K562 (cell line): ENCODE data around the gene ZNF260. TPM values are rescaled to one million over a fixed set of nuclear protein-coding genes. Genes with fewer than 3 reads are reported as not detected.

Experiments
- ARNT ChIP-seq, 2 experiments: fragments of 450-650 bp; IDR thresholded peaks; 2 replicates each; pipeline ENCODE4 v1.6.1; 2016; ENCODE audit warnings: mild to moderate bottlenecking in 1 of 2
- ASH1L ChIP-seq: fragments of 450-650 bp; IDR thresholded peaks from 2 replicates; pipeline ENCODE4 v1.6.1; 2018; ENCODE audit warnings: borderline replicate concordance, mild to moderate bottlenecking, low read depth; ENCODE audit not compliant: partially characterized antibody
- CLOCK ChIP-seq: fragments of 250-450 bp; sonication (Bioruptor Pico); IDR thresholded peaks from 2 replicates; pipeline ENCODE4 v1.4.0; 2020; ENCODE audit warnings: mild to moderate bottlenecking, moderate library complexity, borderline replicate concordance
- COPS2 ChIP-seq: fragments of 450-650 bp; conservative IDR thresholded peaks from 2 replicates; pipeline ENCODE4 v1.6.1; 2016; ENCODE audit warnings: mild to moderate bottlenecking, moderate library complexity
- CSDE1 ChIP-seq, 2 experiments: fragments of 450-650 bp; IDR thresholded peaks; 2 replicates each; pipeline ENCODE4 v1.6.1; 2016; ENCODE audit warnings: mild to moderate bottlenecking in 1 of 2
- E4F1 ChIP-seq: fragments of 250-450 bp; sonication (Bioruptor Pico); IDR thresholded peaks from 2 replicates; pipeline ENCODE4 v1.5.0; 2021; ENCODE audit warnings: mild to moderate bottlenecking, borderline replicate concordance
- ELF1 ChIP-seq: fragments of 200-800 bp; sonication (Bioruptor generic); IDR thresholded peaks from 2 replicates; pipeline ENCODE4 v1.6.1; 2016; ENCODE audit warnings: missing genetic modification characterization, missing compliant biosample characterization
- GABPA ChIP-seq: fragments of 200-800 bp; sonication (Bioruptor generic); conservative IDR thresholded peaks from 2 replicates; pipeline ENCODE4 v1.6.1; 2016; ENCODE audit warnings: low read depth, missing genetic modification characterization, missing compliant biosample characterization
- GABPB1 ChIP-seq: sonication (generic); formaldehyde crosslinking; IDR thresholded peaks from 2 replicates; pipeline ENCODE4 v1.8.0; 2022; ENCODE audit warnings: mild to moderate bottlenecking, missing genetic modification reagents
- IFI16 ChIP-seq: fragments of 250-450 bp; sonication (Bioruptor Pico); IDR thresholded peaks from 2 replicates; pipeline ENCODE4 v2.1.2; 2022; ENCODE audit warnings: mild to moderate bottlenecking, inconsistent platforms
- LARP7 ChIP-seq: fragments of 450-650 bp; IDR thresholded peaks from 2 replicates; pipeline ENCODE4 v1.6.1; 2016
- MAX ChIP-seq: sonication (generic); formaldehyde crosslinking; IDR thresholded peaks from 2 replicates; pipeline ENCODE4 v1.9.0; 2022; ENCODE audit warnings: mild to moderate bottlenecking, missing genetic modification reagents
- NFRKB ChIP-seq: fragments of 450-650 bp; IDR thresholded peaks from 2 replicates; pipeline ENCODE4 v1.6.1; 2016; ENCODE audit warnings: low read depth
- NRF1 ChIP-seq, 2 experiments: fragments of 450-650 bp; IDR thresholded peaks in 1 of 2; conservative IDR thresholded peaks in 1 of 2; 2 replicates each; pipeline ENCODE4 v1.6.1; 2014; ENCODE audit warnings: mild to moderate bottlenecking in 2 of 2
- PHF20 ChIP-seq: fragments of 450-650 bp; IDR thresholded peaks from 2 replicates; pipeline ENCODE4 v1.6.1; 2018; ENCODE audit not compliant: partially characterized antibody
- PYGO2 ChIP-seq: fragments of 450-650 bp; IDR thresholded peaks from 2 replicates; pipeline ENCODE4 v1.6.1; 2016; ENCODE audit warnings: mild to moderate bottlenecking, missing genetic modification characterization, moderate library complexity, missing compliant biosample characterization
- SP1 ChIP-seq: sonication (generic); formaldehyde crosslinking; IDR thresholded peaks from 2 replicates; pipeline ENCODE4 v1.8.1; 2022; ENCODE audit warnings: mild to moderate bottlenecking, missing genetic modification reagents
- TGIF2 ChIP-seq: sonication (generic); formaldehyde crosslinking; IDR thresholded peaks from 2 replicates; pipeline ENCODE4 v1.8.1; 2022; ENCODE audit warnings: mild to moderate bottlenecking, missing genetic modification reagents, moderate library complexity
- U2AF1 ChIP-seq: fragments of 200-400 bp; formaldehyde crosslinking; optimal IDR thresholded peaks from 2 replicates; pipeline ENCODE3; 2017; ENCODE audit warnings: mild to moderate bottlenecking, low read depth, low read length, moderate library complexity
- WHSC1 ChIP-seq: IDR thresholded peaks from one replicate; pipeline ENCODE4 v1.6.1; 2012; ENCODE audit warnings: low read length, control low read depth, inconsistent platforms
- XRCC5 ChIP-seq: fragments of 200-400 bp; formaldehyde crosslinking; IDR thresholded peaks from 2 replicates; pipeline ENCODE4 v1.6.1; 2017; ENCODE audit warnings: low read depth, mild to moderate bottlenecking, low read length
- ZC3H8 ChIP-seq: fragments of 450-650 bp; IDR thresholded peaks from 2 replicates; pipeline ENCODE4 v1.6.1; 2017
- ZFPM2 ChIP-seq: fragments of 250-450 bp; sonication (Bioruptor Pico); IDR thresholded peaks from 2 replicates; pipeline ENCODE4 v1.5.1; 2022; ENCODE audit warnings: mild to moderate bottlenecking
- ZNF239 ChIP-seq: fragments of 250-450 bp; sonication (Bioruptor Pico); IDR thresholded peaks from 2 replicates; pipeline ENCODE4 v1.4.0; 2020; ENCODE audit warnings: mild to moderate bottlenecking
- ZNF561 ChIP-seq: fragments of 450-650 bp; formaldehyde crosslinking; conservative IDR thresholded peaks from 2 replicates; pipeline ENCODE4 v1.4.0; 2020; ENCODE audit warnings: mild to moderate bottlenecking, moderate library complexity
- polyA plus RNA-seq, 8 experiments: library from polyadenylated mRNA; depleted of rRNA in 4 of 8; stranded (reverse) in 5 of 8; unstranded in 3 of 8; fragments of >200 nt; fragmentation: Nextera tagmentation in 2 of 8; fragmentation: Illumina TruSeq in 1 of 8; extraction: Ambion mirVana in 2 of 8; extraction: Trizol in 1 of 8; gene quantifications; 2 replicates each; pipeline versions ENCODE4 v1.2.1 to v1.2.3, GENCODE V29; 2011 to 2014; ENCODE audit warnings: inconsistent platforms in 1 of 8, missing spikeins in 1 of 8
- total RNA-seq, 7 experiments: library from RNA; depleted of rRNA in 6 of 7; stranded (reverse); fragments of >200 nt in 6 of 7; fragmentation: Illumina TruSeq in 2 of 7; extraction: Trizol in 2 of 7; gene quantifications; 2 replicates each; pipeline versions ENCODE4 v1.2.1 to v1.2.3, GENCODE V29; 2011 to 2021; ENCODE audit warnings: low replicate concordance in 1 of 7

ZNF260 gene
- total and polyA plus RNA-seq, 9 of the 15 experiments (the other 6 are each of a cell fraction or from before 2014, with no cell fraction given), result 2.6 to 16.6 (median 5.8) TPM

- TF ChIP-seq MAX (CRISPR knock-in tag) (peak; percentile 80), LARP7 (peak; percentile 87; the same call in 1 of the 2 replicates), ZFPM2 (CRISPR knock-in tag) (no peak), PYGO2 (tag) (no peak), SP1 (CRISPR knock-in tag) (peak; percentile 72), NRF1 (conservative IDR thresholded peaks at IDR 0.05 in 1 of 2, IDR thresholded peaks at IDR 0.05 in 1 of 2) (peak; percentile 30 to 40; a peak in 2 of 4 replicates), ELF1 (tag) (no peak), ZNF561 (CRISPR knock-in tag) (no peak), TGIF2 (CRISPR knock-in tag) (no peak), ZC3H8 (no peak), CSDE1 (IDR thresholded peaks at IDR 0.05) (no peak), ZNF239 (CRISPR knock-in tag) (no peak), PHF20 (peak; percentile 47), GABPB1 (CRISPR knock-in tag) (peak; percentile 28; the same call in 1 of the 2 replicates), U2AF1 (no peak), ARNT (IDR thresholded peaks at IDR 0.05) (peak in 1 of 2 experiments; percentile 66; a peak in 1 of 4 replicates), COPS2 (no peak), E4F1 (CRISPR knock-in tag) (no peak), WHSC1 (no peak), ASH1L (peak; percentile 46), NFRKB (peak; percentile 45; the same call in 1 of the 2 replicates), IFI16 (CRISPR knock-in tag) (no peak), GABPA (tag) (peak; percentile 43), CLOCK (CRISPR knock-in tag) (no peak), XRCC5 (peak; percentile 57; the same call in 1 of the 2 replicates)
Measured at GRCh38 chr19:36489118-36489919, 38.8 kb downstream of the ZNF260 start, which contains the start of gene ZNF566 (continued).
